KG1 (cell line): ENCODE data around the gene RPL7A.
A peak's percentile ranks its signal among the peaks of the same experiment; 100 is the strongest.
"Not testable (repeated sequence)": the region's sequence is repeated elsewhere in the genome, so short reads cannot be mapped to it uniquely, and the experiment has no call there.

ENCODE experiments used
- DNase-seq: peaks from one replicate; lab custom pipeline; 2025; lab: John Stamatoyannopoulos, UW

RPL7A gene

DNA sequence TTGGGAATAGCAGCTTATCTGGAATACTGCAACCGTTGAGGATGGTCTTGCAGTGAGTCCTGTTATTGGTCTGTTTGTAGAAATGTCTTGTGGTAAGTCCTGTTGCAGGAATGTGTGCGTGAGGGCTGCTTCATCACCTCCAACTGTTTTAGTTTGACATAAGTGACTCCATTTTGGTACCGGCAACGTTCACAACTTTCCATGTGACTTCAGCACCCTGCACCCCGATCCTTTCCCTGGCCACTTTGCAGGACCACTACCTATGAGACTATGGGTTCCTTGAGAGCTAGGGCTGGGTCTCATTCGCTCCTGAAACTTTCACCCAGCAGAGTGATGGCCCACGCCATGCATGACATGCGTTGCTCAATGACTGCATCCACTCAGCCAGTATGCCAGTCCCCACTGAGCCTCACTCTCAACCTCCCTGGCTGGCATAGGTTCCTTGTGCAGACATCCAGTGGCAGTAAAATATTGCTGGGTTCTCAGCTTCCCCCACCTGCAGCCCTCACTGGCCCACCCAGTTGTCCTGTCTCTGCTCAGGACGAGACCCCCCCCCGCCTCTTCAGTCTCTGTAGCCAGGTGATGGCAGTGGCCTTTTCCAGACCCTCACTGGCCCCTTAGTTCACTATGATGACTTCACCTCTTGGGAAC is 20.1 kb upstream of the RPL7A start:
- DNase-seq, result no peak

DNA sequence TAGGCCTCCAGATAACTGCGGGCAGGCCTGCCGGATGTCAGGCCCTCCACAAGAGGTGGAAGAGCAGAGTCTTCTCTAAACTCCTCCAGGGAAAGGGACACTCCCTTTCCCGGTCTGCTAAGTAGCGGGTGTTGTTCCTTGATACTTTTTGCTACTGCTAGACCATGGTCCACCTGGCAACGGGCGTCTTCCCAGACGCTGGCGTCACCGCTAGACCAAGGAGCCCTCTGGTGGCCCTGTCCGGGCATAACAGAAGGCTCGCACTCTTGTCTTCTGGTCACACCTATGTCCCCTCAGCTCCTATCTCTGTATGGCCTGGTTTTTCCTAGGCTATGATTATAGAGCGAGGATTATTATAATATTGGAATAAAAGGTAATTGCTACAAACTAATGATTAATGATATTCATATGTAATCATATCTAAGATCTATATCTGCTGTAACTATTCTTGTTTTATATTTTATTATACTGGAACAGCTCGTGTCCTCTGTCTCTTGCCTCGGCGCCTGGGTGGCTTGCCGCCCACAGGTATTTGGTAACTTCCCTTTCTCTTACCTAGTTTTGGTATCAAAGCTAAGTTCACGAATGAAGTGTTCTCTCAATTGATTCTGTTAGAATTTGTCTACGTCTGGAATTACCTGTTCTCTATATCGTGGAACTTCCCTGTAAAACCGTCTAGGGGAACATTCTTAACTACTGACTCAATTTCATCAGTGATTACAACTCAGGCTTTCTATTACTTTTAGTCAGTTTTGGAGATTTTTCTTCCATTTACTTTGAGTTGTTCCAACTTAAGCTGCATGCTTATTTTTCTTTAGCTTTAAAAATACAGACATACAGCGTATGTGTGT is 18.5 kb upstream of the RPL7A start:
- not testable (repeated sequence) for DNase-seq

DNA sequence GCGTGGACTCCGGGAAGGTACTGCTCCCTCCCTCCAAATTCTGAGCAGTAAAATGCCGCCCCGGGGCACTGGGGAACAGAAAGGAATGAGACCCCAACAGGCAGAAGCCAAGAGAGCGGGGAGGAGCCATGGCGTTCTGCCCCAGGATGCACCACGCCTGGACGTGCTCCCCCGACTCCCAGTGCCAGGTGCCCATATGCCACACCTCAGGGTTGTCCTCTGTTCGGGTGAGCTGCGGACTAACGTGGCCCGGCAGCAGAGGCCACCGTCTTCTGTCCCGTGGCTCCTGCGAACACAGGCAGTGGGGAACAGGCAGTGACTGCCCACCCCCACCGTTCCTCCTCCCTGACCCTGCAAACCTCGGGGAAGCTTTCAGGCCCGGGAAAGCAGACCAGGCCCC is 16.8 kb upstream of the RPL7A start:
- no peak for DNase-seq

GRCh38 chr9:133331641-133332380 is 16.2 kb upstream of the RPL7A start:
- no peak for DNase-seq

DNA sequence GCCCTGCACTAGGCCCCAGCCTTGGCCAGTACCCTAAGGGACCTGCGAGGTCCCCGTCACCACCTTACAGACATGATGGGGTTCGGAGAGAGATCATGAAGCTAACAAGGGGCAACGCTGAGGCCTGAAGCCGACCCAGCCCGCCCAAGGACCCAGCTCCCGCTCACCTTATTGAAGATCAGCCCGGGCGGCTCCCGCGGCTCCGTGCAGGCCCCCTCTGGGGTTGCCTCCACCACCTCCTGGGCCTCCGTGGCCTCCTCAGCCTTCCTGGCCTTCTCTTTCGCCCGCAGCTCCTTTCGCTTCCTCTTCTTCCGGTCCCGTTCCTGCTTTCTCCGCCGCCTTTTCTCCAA is 15.7 kb upstream of the RPL7A start:
- DNase-seq, result no peak

DNA sequence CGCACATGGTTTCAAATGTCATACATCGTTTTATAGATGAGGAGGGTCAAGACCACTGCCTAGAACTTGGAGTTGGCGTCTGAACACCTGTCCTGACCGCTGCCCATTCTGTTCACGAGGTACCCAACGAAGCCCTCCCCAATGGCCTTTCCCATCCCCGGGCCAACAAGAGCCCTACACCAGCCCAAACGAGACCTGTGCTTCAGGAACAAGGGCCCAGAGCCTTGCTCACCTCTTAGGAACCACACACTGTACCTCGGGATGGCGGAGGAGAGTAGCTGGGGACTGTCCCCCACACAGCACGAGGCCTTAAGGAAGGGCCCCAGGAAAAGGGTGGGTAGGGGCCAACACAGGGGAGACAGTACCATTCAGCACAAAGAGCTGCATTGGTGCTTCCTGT is 15.0 kb upstream of the RPL7A start:
- no peak for DNase-seq

DNA sequence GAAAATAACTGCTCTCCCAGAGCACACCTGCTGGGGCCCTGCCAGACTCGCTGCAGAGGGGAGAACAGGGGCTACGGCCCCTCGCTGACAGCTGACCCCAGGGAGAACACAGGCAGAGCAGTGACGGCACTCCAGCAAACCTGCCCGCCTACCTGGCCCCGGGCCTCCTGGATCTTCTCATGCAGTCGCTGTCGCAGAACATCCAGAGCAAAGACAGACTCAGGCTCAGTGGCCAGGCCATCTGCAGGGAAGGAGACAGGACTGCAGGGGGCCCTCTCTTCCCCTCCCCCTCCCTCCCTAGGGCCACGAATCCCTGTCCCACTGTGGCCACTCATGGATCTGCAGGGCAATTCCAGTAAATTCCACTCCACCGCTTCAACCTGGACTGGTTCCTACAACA is 14.5 kb upstream of the RPL7A start:
- no peak for DNase-seq

DNA sequence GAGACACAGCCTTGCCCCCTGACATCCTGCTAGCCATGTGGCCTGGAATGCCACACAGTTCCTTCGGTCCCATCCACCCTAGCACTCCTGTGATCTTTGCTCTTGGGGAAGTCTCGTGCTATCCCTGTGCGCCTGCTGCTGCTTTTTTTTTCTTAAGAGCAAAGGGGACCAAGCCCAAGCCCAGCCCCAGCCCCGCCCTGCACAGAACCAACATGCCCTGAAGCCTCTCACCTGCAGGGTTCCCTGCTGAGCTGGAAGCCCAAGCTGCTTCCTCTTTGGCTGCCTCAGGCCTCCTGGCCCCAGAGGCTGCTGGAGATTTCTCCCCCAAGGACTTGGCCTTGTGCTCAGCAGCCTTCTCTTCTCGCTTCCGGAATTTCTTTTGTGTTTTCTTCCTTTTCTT is 13.9 kb upstream of the RPL7A start:
- no peak for DNase-seq

GRCh38 chr9:133334888-133335287 is 13.1 kb upstream of the RPL7A start:
- not testable (repeated sequence) for DNase-seq

DNA sequence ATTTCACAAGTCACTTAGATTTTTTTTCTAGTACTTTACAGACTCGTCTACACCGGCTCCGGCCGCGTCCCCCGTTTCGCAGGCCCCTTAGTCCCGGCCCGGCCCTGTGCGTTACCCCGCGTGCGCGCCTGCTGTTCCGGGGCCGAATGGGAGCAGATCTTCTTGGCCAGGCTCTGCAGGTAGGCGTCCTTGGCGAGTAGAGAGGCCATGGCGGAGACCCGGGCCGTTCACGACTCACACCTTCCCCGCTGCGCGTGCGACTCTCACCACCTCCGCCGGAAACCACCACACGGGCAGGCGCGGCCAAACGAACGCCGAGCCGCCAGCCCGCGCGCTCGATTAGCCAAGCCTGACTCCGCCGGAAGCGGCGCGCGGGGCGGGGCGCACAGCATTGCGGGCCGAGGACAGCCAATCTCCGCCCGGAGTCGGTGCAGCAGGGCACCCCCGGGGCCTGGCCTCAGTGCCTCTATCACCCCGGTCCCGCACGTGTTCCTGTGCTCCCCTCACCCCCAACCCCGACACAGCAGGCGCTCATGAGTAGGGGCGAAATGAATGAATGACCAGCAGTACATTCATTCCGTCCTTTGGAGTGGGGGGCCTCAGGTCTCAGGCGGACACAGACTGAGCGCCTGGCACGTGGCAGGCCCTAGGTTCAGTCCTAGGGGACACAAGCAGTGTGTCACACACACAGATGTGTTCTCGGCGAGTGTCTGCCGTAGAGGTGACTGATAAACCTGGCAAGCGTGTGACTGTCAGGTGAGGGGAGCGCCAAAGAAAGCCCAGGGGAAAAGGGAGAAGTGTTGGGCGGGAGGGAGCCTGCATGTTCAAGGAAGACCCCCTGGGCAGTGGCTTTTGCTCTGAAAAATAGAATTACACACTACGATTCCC is 11.8 kb upstream of the RPL7A start, which contains the start of gene SURF6:
Gene SURF6 (minus strand): TSS at position 265 of the 888 bp plus-strand sequence. CDS start 56 bp downstream, at position 209.
- DNase-seq, result peak; percentile 91

DNA sequence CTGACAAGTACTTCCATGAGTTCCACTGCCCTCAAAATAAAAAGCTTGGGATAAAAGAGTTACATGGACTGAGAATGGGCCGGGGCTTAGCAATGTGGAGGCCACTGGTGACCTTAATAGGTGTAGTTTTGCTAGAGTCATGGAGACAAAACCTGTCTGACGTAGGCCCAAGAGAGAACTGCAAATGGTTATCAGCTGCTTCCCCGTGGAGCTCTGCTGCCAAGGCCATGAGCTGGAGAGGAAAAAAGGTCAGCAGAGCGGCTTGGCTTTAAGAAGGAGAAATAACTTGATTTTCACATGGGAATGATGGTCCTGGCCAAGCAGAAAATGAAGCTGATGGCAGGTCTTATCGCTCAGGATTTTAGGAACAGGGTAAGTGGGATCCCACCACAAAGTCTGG is 8.4 kb upstream of the RPL7A start:
- no peak for DNase-seq

DNA sequence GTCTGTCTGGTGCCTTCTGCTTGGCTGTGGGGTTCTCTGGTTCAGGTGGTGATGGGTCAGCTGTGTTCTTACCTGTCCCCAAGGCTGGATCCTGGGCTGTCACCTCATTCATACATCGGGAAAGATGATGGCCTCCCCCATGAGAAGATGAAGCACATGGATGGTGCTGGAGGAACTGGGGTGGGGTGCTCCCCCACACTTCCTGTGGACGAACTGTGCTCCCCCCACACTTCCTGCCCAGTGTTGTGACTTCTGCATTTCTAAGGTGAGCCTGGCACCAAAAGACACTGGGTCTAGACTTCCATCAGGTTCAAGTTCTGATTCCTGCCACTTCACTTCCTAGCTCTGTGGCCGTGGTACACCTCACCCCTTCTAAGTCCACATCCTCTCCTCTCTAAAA is 7.8 kb upstream of the RPL7A start:
- DNase-seq, result no peak

DNA sequence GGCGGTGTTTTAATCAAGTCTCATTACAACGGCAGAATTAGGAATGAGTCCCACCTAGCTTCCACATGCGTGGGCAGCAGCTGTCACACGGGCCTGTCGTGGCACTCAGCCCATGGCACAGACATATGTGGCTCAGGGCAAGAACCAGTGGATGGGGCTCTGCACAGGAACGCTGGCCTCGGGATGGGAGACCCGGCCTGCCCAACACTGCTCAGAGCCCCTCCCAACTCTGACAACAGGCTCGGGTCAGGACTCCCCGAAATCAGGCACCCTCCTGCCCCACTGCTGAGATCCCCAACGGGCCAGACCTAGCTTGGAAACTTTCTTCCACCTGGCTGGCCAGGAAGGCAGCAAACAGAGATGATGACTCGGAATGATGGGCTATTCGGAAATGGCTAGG is 7.1 kb upstream of the RPL7A start:
- no peak for DNase-seq

DNA sequence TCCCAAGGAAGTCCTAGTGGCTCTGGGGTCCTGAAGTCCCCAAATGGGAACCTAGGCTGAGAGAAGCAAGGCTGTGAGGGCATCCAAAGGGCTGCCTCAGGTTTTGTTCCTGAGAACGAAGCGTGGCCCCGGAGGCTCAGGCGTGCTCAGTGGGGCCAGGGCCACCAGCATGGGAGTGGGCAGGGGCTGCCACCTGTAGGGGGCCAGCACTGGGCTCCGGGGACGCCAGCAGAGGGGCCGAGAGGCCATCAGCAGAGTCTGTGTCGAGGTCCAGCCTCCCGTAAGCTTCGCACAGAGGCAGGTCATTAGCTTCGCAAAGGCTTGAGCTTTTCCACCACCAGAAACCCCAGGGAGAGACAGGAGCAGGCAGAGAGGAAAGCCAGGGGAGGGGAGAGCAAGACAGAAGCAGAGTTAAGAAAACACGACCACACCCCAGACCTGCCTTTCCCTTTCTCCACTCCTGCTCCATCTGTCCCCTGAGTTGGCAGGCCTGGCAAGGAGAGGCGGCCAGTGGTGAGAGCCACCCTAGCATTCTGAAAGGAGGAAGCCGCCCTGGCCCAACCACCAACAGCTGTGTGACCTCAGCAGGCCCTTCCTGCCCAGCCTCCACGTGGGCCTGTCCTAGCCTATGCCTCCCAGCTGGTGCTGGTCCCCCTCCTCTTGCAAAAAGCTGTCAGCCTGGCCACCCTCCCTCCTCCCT is 6.5 kb upstream of the RPL7A start:
- DNase-seq, result peak; percentile 32

DNA sequence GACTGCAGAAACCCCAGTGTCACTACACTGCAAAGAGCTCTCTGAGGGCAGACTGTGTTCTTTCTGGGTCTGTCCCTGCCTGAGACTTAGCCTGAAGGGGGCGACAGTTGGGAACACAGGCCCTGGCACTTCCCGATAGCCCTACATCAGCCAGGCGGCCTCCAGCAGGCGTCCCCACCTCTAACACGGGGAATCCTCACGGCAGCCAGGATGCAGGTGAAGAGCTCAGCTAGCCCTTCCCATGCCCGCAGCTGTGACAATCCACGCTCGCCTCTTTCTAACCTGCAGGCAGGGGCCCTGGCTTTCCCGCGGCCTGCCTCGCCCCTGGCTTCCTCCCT is 6.0 kb upstream of the RPL7A start:
- DNase-seq, result no peak

DNA sequence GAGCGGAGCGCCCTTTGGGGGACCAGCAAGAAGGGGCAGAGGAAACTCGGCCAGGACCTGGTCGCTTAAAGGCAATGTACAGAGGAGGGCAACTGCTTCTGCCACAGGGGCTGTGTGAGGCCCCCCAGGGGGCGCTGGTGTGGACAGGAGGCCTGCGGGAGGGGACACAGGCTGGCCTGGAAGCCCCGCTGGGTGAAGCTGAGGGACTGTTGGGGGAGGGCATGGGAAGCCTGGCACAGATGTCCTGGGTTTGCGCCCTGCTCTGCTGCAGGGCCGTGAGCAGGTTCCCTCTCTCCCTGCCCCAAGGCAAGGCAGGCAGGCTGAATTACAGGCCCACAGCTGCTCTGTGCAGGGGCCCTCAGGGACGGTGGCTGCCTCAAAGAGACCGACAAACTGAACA is 5.4 kb upstream of the RPL7A start:
- no peak for DNase-seq

GRCh38 chr9:133344071-133344470 is 3.9 kb upstream of the RPL7A start:
- no peak for DNase-seq

DNA sequence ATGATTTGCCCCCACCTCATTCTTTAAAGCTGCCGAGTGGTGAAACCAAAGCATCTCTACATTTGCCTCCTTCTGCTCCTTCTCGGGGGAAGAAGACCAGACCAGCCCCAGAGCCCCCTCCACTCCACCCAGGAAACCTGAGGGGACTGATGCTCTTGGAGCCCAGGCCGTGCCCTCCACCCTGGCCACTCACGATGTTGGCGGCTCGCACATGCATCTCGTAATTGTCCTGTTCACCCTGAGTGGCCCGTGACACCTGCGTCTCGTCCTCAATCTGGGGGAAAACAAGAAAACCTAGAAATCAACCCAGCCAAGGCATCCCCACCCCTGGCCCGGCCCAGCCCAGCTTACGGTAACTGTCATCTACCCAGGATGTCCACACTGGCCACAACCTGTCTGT is 3.0 kb upstream of the RPL7A start:
- no peak for DNase-seq

GRCh38 chr9:133345596-133345995 is 2.4 kb upstream of the RPL7A start:
- DNase-seq, result no peak

DNA sequence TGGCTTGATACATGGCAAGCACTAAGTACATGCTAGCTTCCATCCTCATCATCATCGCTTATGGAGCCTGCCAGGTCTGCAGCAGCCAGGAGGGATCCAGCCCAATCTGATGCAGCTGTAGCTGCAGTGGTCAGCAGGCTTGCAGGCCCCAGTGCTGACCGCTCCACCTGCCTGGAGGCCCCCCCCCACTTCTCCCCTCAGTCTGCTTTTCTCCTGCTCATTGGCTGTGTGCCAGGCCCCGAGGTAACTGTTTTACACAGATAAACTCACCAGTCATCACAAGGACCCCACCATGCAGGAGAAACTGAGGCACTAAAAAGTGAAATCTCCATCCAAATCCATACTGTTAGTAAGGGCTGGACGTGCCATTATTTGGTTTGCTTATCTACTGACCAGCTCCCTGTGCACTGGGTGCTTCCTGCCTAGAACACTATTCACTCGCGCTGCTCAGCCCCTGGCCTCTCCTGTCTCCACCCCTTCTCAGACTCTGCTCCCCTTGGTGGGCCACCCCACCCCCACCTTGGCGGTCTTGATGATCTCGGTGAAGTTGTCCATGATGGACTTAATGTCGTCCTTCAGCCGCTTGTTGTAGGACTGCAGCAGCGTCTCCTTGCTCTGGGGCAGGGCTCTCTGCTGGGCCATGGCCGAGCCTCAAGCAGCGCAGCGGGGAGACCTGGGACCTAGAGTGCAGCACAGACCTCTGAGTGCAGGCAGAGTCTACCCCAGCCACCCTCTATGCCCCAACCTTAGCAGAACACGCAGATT is 1.8 kb upstream of the RPL7A start:
- no peak for DNase-seq

GRCh38 chr9:133347515-133347984 is 468 bp upstream of the RPL7A start:
- no peak for DNase-seq
